Measurements from ENCODE around the gene ACTL7A.

DNA sequence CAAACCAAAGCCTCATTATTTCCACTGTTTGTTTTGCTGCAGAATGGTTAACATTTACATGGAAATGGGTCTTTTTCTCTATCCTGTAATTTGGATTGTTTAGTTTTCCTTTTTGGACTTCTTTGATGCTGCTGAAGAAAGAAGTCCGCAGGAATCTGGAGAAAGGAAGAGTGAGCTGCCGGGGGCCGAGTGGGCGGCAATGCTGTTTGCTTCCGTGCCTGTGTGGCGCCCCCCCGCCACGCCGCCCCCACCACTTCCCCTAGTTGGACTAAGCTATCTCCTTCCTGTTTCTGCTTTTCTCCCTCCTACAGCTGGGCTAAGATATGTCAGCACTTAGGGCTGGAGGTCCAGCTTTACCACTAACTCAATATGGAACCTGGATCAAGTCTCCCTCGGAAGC, 46.0 kb upstream of the ACTL7A start:
- no peak for TF ChIP-seq CTCF (conservative IDR thresholded peaks at IDR 0.05)
- TF ChIP-seq ZFX (IDR thresholded peaks at IDR 0.05), result no peak

Data from C4-2B (cell line).